Endodermal cell (in vitro differentiated cells): ENCODE data around the gene CHMP1B. TPM values are rescaled to one million over a fixed set of nuclear protein-coding genes. Genes with fewer than 3 reads are reported as not detected.

Source experiments
- DNase-seq: peaks from one replicate; pipeline ENCODE4 v3.0.0-alpha.2; 2017
- H3K27ac ChIP-seq: 2 replicates; pipeline ENCODE4 v1.5.1; 2013; ENCODE audit warnings: mild to moderate bottlenecking, low read depth, low read length, moderate library complexity
- H3K27me3 ChIP-seq: 2 replicates; pipeline ENCODE4 v1.6.1; 2013; ENCODE audit warnings: mild to moderate bottlenecking, low read length, moderate library complexity; ENCODE audit not compliant: insufficient read depth, control insufficient read depth, poor library complexity, severe bottlenecking
- H3K36me3 ChIP-seq: 2 replicates; pipeline ENCODE4 v1.7.0; 2013; ENCODE audit warnings: mild to moderate bottlenecking, low read length, moderate library complexity; ENCODE audit not compliant: control insufficient read depth, insufficient read depth
- H3K4me1 ChIP-seq: one replicate; pipeline ENCODE4 v1.7.0; 2013; ENCODE audit warnings: low read length; ENCODE audit not compliant: control insufficient read depth, insufficient read depth
- H3K4me3 ChIP-seq: 2 replicates; pipeline ENCODE4 v1.5.1; 2013; ENCODE audit warnings: mild to moderate bottlenecking, low read length, moderate library complexity
- H3K9ac ChIP-seq: 2 replicates; pipeline ENCODE4 v1.6.1; 2013; ENCODE audit warnings: mild to moderate bottlenecking, low read length, moderate library complexity; ENCODE audit not compliant: poor library complexity, severe bottlenecking; ENCODE audit errors: extremely low read depth
- H3K9me3 ChIP-seq: 2 replicates; pipeline ENCODE4 v1.6.1; 2013; ENCODE audit warnings: mild to moderate bottlenecking, low read length, moderate library complexity; ENCODE audit not compliant: control insufficient read depth
- H3K27ac Mint-ChIP-seq: 2 replicates; pipeline ENCODE4 v1.8.0; 2020; ENCODE audit warnings: mixed read lengths
- H3K27me3 Mint-ChIP-seq: 2 replicates; pipeline ENCODE4 v1.8.0; 2021; ENCODE audit warnings: mild to moderate bottlenecking, mixed read lengths; ENCODE audit not compliant: insufficient read depth
- H3K36me3 Mint-ChIP-seq: 2 replicates; pipeline ENCODE4 v1.8.0; 2020; ENCODE audit warnings: low read depth, mixed read lengths
- H3K4me1 Mint-ChIP-seq: 2 replicates; pipeline ENCODE4 v1.8.0; 2020; ENCODE audit warnings: mixed read lengths
- H3K4me3 Mint-ChIP-seq: 2 replicates; pipeline ENCODE4 v1.8.0; 2020; ENCODE audit warnings: mild to moderate bottlenecking, moderate library complexity, mixed read lengths
- H3K9me3 Mint-ChIP-seq: 2 replicates; pipeline ENCODE4 v1.8.0; 2020; ENCODE audit warnings: mild to moderate bottlenecking, mixed read lengths
- CTCF ChIP-seq: fragments of 200-600 bp; sonication (generic); conservative IDR thresholded peaks from 2 replicates; pipeline ENCODE4 v1.5.0; 2021; ENCODE audit warnings: antibody characterized with exemption, mild to moderate bottlenecking
- WGBS, 2 experiments: methylation state at CpG; one replicate each; pipeline versions ENCODE4 v1.1.5 to v1.1.7; 2013; ENCODE audit warnings: missing lambda C conversion rate in 2 of 2, mixed read lengths in 1 of 2; ENCODE audit not compliant: insufficient coverage in 1 of 2, insufficient read length in 1 of 2; 5-methylcytosine and 5-hydroxymethylcytosine counted together
- total RNA-seq, 2 donors: library from RNA; stranded (reverse); fragmentation: NEBNext Ultra II Directional in 1 of 2; extraction: Animal tissue kit (Norgen Biotek cat#: 25700) in 1 of 2; gene quantifications; 2 replicates in 1 of 2; 3 replicates in 1 of 2; pipeline ENCODE4 v1.2.1, GENCODE V29; 2021

The CHMP1B gene
- total RNA-seq, 2 donors from 2014 or later: 35.3 to 35.8 TPM

- peak overlapping the region; percentile 64 for H3K27ac Mint-ChIP-seq
- H3K27ac ChIP-seq: no peak overlapping the region
- H3K36me3 ChIP-seq: peaks cover 31% of the 10 kb centered on the region
- H3K4me1 ChIP-seq: no peaks in the 10 kb centered on the region
- no peaks in the 10 kb centered on the region for H3K27me3 Mint-ChIP-seq
- H3K36me3 Mint-ChIP-seq: peaks cover 43% of the 10 kb centered on the region
- H3K4me3 ChIP-seq: no peak overlapping the region
- peak; percentile 35 for DNase-seq
- H3K4me3 Mint-ChIP-seq: no peak overlapping the region
- no peaks in the 10 kb centered on the region for H3K4me1 Mint-ChIP-seq
- H3K9ac ChIP-seq: no peak overlapping the region
- no peak for TF ChIP-seq CTCF
- 93 to 97% methylated on average over 5 to 12 of the region's 12 CpGs for WGBS, 2 experiments
- H3K9me3 ChIP-seq: no peaks in the 10 kb centered on the region
- H3K9me3 Mint-ChIP-seq: no peaks in the 10 kb centered on the region
- no peaks in the 10 kb centered on the region for H3K27me3 ChIP-seq
Measured at GRCh38 chr18:11865071-11865470, 13.9 kb downstream of the CHMP1B start.

GRCh38 chr18:11866329-11866728 lies 15.1 kb downstream of the CHMP1B start:
- Histone ChIP-seq H3K9me3 (no peaks in the 10 kb centered on the region), H3K27ac (no peak overlapping the region), H3K4me1 (no peaks in the 10 kb centered on the region), H3K36me3 (peaks cover 31% of the 10 kb centered on the region), H3K4me3 (no peak overlapping the region), H3K9ac (no peak overlapping the region), H3K27me3 (no peaks in the 10 kb centered on the region)
- H3K27me3 Mint-ChIP-seq: no peaks in the 10 kb centered on the region
- peak; percentile 35 for DNase-seq
- H3K4me3 Mint-ChIP-seq: no peak overlapping the region
- no peaks in the 10 kb centered on the region for H3K9me3 Mint-ChIP-seq
- 90 to 92% methylated on average over 10 of the region's 10 CpGs for WGBS, 2 experiments
- H3K27ac Mint-ChIP-seq: peak overlapping the region; percentile 36
- no peak for TF ChIP-seq CTCF
- H3K36me3 Mint-ChIP-seq: peaks cover 45% of the 10 kb centered on the region
- no peaks in the 10 kb centered on the region for H3K4me1 Mint-ChIP-seq

GRCh38 chr18:11866764-11867163 lies 15.6 kb downstream of the CHMP1B start:
- Mint-ChIP-seq H3K9me3 (no peaks in the 10 kb centered on the region), H3K4me1 (no peaks in the 10 kb centered on the region), H3K36me3 (peaks cover 46% of the 10 kb centered on the region), H3K27me3 (no peaks in the 10 kb centered on the region), H3K4me3 (no peak overlapping the region), H3K27ac (no peak overlapping the region)
- no peaks in the 10 kb centered on the region for H3K9me3 ChIP-seq
- no peak for TF ChIP-seq CTCF
- H3K27me3 ChIP-seq: no peaks in the 10 kb centered on the region
- H3K4me3 ChIP-seq: no peak overlapping the region
- DNase-seq: peak; percentile 37
- no peak overlapping the region for H3K27ac ChIP-seq
- H3K36me3 ChIP-seq: peaks cover 36% of the 10 kb centered on the region
- WGBS, 2 experiments: 91 to 100% methylated on average over 2 to 5 of the region's 5 CpGs
- no peaks in the 10 kb centered on the region for H3K4me1 ChIP-seq
- H3K9ac ChIP-seq: no peak overlapping the region
